CD4-positive, alpha-beta T cell (primary cell): ENCODE results near the gene CERS4. TPM values are rescaled to one million over a fixed set of nuclear protein-coding genes. Genes with fewer than 3 reads are reported as not detected.

ENCODE experiments used
- ATAC-seq: fragments of 200-7000 bp; cut with Tn5 transposase; one replicate; pipeline ENCODE4 v1.10.0; 2022; ENCODE audit warnings: mild to moderate bottlenecking; ENCODE audit not compliant: poor library complexity
- CTCF ChIA-PET: fragments of 350-600 bp; sonication (Branson Sonifier 250); formaldehyde crosslinking; loops from one replicate; lab custom pipeline; 2021; ENCODE audit warnings: antibody characterized with exemption, inconsistent platforms; lab: Charles Lee
- POLR2A ChIA-PET: fragments of 350-600 bp; sonication (Branson Sonifier 250); formaldehyde crosslinking; loops from one replicate; lab custom pipeline; 2021; ENCODE audit warnings: antibody characterized with exemption, inconsistent platforms; lab: Charles Lee
- DNase-seq, 14 experiments: peaks; one replicate each; pipeline ENCODE4 v3.0.0-alpha.2; 2013 to 2020; ENCODE audit warnings: mixed read lengths in 2 of 14
- H3K27ac ChIP-seq, 2 donors: one replicate each; pipeline versions ENCODE4 v1.5.1 to v1.7.0; 2013; ENCODE audit warnings: low read length in 2 of 2, low read depth in 1 of 2, mild to moderate bottlenecking in 1 of 2
- H3K27me3 ChIP-seq, 2 experiments: 1 replicate in 1 of 2; 2 replicates in 1 of 2; pipeline versions ENCODE4 v1.6.1 to v1.7.0; 2013; ENCODE audit warnings: low read length in 2 of 2, control low read depth in 1 of 2, mild to moderate bottlenecking in 1 of 2, moderate library complexity in 1 of 2; ENCODE audit not compliant: insufficient read depth in 2 of 2, control insufficient read depth in 1 of 2
- H3K36me3 ChIP-seq: one replicate; pipeline ENCODE4 v1.6.1; 2013; ENCODE audit warnings: low read length, control low read depth; ENCODE audit not compliant: insufficient read depth
- H3K4me1 ChIP-seq: one replicate; pipeline ENCODE4 v1.6.1; 2013; ENCODE audit warnings: low read length, control low read depth; ENCODE audit not compliant: insufficient read depth
- H3K4me3 ChIP-seq: one replicate; pipeline ENCODE4 v1.5.1; 2013; ENCODE audit warnings: mild to moderate bottlenecking, low read length, moderate library complexity
- H3K9me3 ChIP-seq, 2 experiments: 1 replicate in 1 of 2; 2 replicates in 1 of 2; pipeline versions ENCODE4 v1.6.1 to v1.7.0; 2013; ENCODE audit warnings: low read length in 2 of 2, mild to moderate bottlenecking in 2 of 2, control low read depth in 1 of 2, moderate library complexity in 1 of 2; ENCODE audit not compliant: control insufficient read depth in 1 of 2, insufficient read depth in 1 of 2
- H3K27ac Mint-ChIP-seq: one replicate; pipeline ENCODE4 v1.8.0; 2020; ENCODE audit warnings: mixed read lengths
- H3K27me3 Mint-ChIP-seq: one replicate; pipeline ENCODE4 v1.8.0; 2021; ENCODE audit warnings: mixed read lengths
- H3K36me3 Mint-ChIP-seq: one replicate; pipeline ENCODE4 v1.8.0; 2021; ENCODE audit warnings: low read depth, mixed read lengths
- H3K4me1 Mint-ChIP-seq: one replicate; pipeline ENCODE4 v1.8.0; 2021; ENCODE audit warnings: low read depth, mixed read lengths
- H3K4me3 Mint-ChIP-seq: one replicate; pipeline ENCODE4 v1.8.0; 2020; ENCODE audit warnings: mild to moderate bottlenecking, mixed read lengths
- H3K9me3 Mint-ChIP-seq: one replicate; pipeline ENCODE4 v1.8.0; 2020; ENCODE audit warnings: mixed read lengths
- intact Hi-C, 2 experiments: fragments of 100-400 bp; cut with DNase I in 1 of 2; cut with micrococcal nuclease in 1 of 2; formaldehyde crosslinking; loops; one replicate each; pipeline versions ENCODE4 v1.15.1 to v1.9.0; 2023 to 2025; cut with DNase I, micrococcal nuclease
- total RNA-seq, 174 experiments: library from RNA in 2 of 174; stranded (reverse) in 2 of 174; gene quantifications; one replicate each; pipeline ENCODE4 v1.2.3 and lab custom pipeline; 2021 to 2026
- TF ChIP-seq, protein P1 (sequence below): fragments of 200-600 bp; IDR thresholded peaks from one replicate; pipeline ENCODE4 v1.8.0; 2022; ENCODE audit warnings: antibody characterized with exemption, mild to moderate bottlenecking

CERS4 gene
- total RNA-seq, 2 experiments from 2014 or later: 8.7 to 12.3 TPM

GRCh38 chr19:8180018-8180417 is 29.2 kb upstream of the CERS4 start:
- POLR2A ChIA-PET: interaction anchor here (1.4 kb wide), 1 partner anchor 15 kb away, joined by 4 read pairs; no protein-coding TSS in a partner anchor
- Mint-ChIP-seq H3K36me3 (no peaks in the 10 kb centered on the region), H3K4me1 (peaks cover 7% of the 10 kb centered on the region), H3K27ac (no peak overlapping the region), H3K27me3 (no peaks in the 10 kb centered on the region), H3K4me3 (no peak overlapping the region), H3K9me3 (no peaks in the 10 kb centered on the region)
- H3K27ac ChIP-seq: no peak overlapping the region
- intact Hi-C loops: no loop called here
- ATAC-seq (no peak), DNase-seq (no peak)
- no peaks in the 10 kb centered on the region for H3K9me3 ChIP-seq
- H3K4me3 ChIP-seq: no peak overlapping the region
- H3K4me1 ChIP-seq: peaks cover 26% of the 10 kb centered on the region
- TF ChIP-seq, protein P1, sequence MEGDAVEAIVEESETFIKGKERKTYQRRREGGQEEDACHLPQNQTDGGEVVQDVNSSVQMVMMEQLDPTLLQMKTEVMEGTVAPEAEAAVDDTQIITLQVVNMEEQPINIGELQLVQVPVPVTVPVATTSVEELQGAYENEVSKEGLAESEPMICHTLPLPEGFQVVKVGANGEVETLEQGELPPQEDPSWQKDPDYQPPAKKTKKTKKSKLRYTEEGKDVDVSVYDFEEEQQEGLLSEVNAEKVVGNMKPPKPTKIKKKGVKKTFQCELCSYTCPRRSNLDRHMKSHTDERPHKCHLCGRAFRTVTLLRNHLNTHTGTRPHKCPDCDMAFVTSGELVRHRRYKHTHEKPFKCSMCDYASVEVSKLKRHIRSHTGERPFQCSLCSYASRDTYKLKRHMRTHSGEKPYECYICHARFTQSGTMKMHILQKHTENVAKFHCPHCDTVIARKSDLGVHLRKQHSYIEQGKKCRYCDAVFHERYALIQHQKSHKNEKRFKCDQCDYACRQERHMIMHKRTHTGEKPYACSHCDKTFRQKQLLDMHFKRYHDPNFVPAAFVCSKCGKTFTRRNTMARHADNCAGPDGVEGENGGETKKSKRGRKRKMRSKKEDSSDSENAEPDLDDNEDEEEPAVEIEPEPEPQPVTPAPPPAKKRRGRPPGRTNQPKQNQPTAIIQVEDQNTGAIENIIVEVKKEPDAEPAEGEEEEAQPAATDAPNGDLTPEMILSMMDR: no peak
- no peaks in the 10 kb centered on the region for H3K36me3 ChIP-seq
- H3K27me3 ChIP-seq: no peaks in the 10 kb centered on the region
- CTCF ChIA-PET: no interaction called here

DNA sequence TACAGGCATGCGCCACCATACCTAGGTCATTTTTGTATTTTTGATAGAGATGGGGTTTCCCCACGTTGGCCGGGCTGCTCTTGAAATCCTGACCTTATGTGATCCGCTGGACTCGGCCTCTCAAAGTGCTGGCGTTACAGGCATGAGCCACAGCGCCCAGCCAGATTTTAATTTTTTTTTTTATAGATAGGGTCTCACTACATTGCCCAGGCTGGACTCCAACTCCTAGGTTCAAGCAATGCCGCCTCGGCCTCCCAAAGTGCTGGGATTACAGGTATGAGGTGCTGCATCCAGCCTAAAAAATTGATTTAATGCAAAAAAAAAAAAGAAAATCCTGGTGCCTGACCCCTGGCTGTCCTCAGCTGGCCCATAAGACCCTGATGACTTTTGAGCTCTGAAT is 24.9 kb upstream of the CERS4 start:
- Histone ChIP-seq H3K27ac (no peak overlapping the region), H3K4me3 (no peak overlapping the region), H3K4me1 (peaks cover 26% of the 10 kb centered on the region), H3K27me3 (no peaks in the 10 kb centered on the region), H3K9me3 (no peaks in the 10 kb centered on the region), H3K36me3 (no peaks in the 10 kb centered on the region)
- Mint-ChIP-seq H3K9me3 (no peaks in the 10 kb centered on the region), H3K4me1 (peaks cover 7% of the 10 kb centered on the region), H3K36me3 (no peaks in the 10 kb centered on the region), H3K4me3 (no peak overlapping the region), H3K27ac (no peak overlapping the region), H3K27me3 (no peaks in the 10 kb centered on the region)
- DNase-seq: no peak
- ATAC-seq: no peak
- ChIA-PET CTCF (no interaction called here), POLR2A (interaction anchor here (0.6 to 1.0 kb wide), 2 partner anchors 11 to 321 kb away, joined by 3 read pairs; no protein-coding TSS in a partner anchor)
- intact Hi-C loops: no loop called here
- TF ChIP-seq, protein P1: no peak

GRCh38 chr19:8185343-8186068 is 23.7 kb upstream of the CERS4 start:
- Mint-ChIP-seq H3K4me3 (no peak overlapping the region), H3K9me3 (no peaks in the 10 kb centered on the region), H3K4me1 (peaks cover 7% of the 10 kb centered on the region), H3K36me3 (no peaks in the 10 kb centered on the region), H3K27ac (no peak overlapping the region), H3K27me3 (no peaks in the 10 kb centered on the region)
- Histone ChIP-seq H3K27ac (no peak overlapping the region), H3K4me3 (no peak overlapping the region), H3K4me1 (peaks cover 19% of the 10 kb centered on the region), H3K36me3 (no peaks in the 10 kb centered on the region), H3K9me3 (no peaks in the 10 kb centered on the region), H3K27me3 (no peaks in the 10 kb centered on the region)
- ChIA-PET POLR2A (interaction anchor here (0.7 kb wide), 1 partner anchor 664 kb away, joined by 4 read pairs; no protein-coding TSS in a partner anchor), CTCF (no interaction called here)
- TF ChIP-seq, protein P1: no peak
- ATAC-seq (no peak), DNase-seq (no peak)
- intact Hi-C loops: no loop called here
